IMR-90 (cell line): ENCODE measurements around the gene PPP1R12C.

ENCODE experiments used
- FOS ChIP-seq: fragments of 150-350 bp; IDR thresholded peaks from 2 replicates; pipeline ENCODE4 v1.6.1; 2016; ENCODE audit warnings: low read depth, low read length
- MAFK ChIP-seq: IDR thresholded peaks from 2 replicates; pipeline ENCODE4 v1.6.1; 2012; ENCODE audit warnings: low read depth, low read length, improper control_type of control experiment
- POLR2A ChIP-seq: IDR thresholded peaks from 2 replicates; pipeline ENCODE4 v1.6.1; 2012; ENCODE audit warnings: mild to moderate bottlenecking, low read depth, low read length
- RAD21 ChIP-seq: IDR thresholded peaks from 2 replicates; pipeline ENCODE4 v1.6.1; 2012; ENCODE audit warnings: low read length, improper control_type of control experiment
- RFX5 ChIP-seq: IDR thresholded peaks from 2 replicates; pipeline ENCODE4 v1.8.0; 2012; ENCODE audit warnings: low read depth, mild to moderate bottlenecking, low read length, moderate library complexity
- SMC3 ChIP-seq: fragments of 150-350 bp; IDR thresholded peaks from 2 replicates; pipeline ENCODE4 v1.6.1; 2016; ENCODE audit warnings: low read depth, mild to moderate bottlenecking, antibody characterized with exemption, low read length, moderate library complexity
- TF ChIP-seq, protein P1 (sequence below): conservative IDR thresholded peaks from 2 replicates; pipeline ENCODE4 v1.5.1; 2012; ENCODE audit warnings: mild to moderate bottlenecking, low read depth, low read length, improper control_type of control experiment
- TF ChIP-seq, protein P2 (sequence below): fragments of 150-350 bp; IDR thresholded peaks from 2 replicates; pipeline ENCODE4 v1.6.1; 2017; ENCODE audit warnings: mild to moderate bottlenecking, antibody characterized with exemption, low read length, low read depth

DNA sequence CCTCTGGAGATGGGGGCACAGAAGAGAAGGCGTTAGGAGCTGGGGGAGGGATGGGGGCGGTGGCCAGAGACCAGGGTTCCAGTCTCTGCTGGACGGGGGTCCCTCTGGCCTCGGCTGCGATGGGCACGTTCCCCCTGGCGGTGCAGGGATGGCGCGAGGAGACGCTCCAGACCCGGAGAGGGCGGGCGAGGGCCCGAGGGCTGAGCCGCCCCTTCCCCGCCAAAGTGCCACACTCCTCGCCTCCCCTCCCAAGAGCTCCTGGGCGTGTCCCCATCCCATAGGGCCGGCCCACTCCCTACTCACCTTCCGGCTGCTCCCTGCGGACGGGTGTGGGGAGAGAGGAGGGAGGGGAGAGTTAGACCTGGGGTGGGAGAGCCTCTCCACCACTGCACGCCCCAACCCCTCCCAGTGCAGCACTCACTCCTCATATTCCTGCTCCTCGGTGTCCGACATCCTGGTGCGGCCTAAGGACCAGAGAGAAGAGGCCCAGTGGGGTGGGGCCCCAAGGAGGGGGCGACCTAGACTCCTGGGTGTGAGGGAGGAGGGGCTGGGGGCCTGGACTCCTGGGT is 29.4 kb upstream of the PPP1R12C start:
- TF ChIP-seq, protein P1, sequence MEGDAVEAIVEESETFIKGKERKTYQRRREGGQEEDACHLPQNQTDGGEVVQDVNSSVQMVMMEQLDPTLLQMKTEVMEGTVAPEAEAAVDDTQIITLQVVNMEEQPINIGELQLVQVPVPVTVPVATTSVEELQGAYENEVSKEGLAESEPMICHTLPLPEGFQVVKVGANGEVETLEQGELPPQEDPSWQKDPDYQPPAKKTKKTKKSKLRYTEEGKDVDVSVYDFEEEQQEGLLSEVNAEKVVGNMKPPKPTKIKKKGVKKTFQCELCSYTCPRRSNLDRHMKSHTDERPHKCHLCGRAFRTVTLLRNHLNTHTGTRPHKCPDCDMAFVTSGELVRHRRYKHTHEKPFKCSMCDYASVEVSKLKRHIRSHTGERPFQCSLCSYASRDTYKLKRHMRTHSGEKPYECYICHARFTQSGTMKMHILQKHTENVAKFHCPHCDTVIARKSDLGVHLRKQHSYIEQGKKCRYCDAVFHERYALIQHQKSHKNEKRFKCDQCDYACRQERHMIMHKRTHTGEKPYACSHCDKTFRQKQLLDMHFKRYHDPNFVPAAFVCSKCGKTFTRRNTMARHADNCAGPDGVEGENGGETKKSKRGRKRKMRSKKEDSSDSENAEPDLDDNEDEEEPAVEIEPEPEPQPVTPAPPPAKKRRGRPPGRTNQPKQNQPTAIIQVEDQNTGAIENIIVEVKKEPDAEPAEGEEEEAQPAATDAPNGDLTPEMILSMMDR: no peak
- TF ChIP-seq, protein P2, sequence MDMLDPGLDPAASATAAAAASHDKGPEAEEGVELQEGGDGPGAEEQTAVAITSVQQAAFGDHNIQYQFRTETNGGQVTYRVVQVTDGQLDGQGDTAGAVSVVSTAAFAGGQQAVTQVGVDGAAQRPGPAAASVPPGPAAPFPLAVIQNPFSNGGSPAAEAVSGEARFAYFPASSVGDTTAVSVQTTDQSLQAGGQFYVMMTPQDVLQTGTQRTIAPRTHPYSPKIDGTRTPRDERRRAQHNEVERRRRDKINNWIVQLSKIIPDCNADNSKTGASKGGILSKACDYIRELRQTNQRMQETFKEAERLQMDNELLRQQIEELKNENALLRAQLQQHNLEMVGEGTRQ: no peak
- TF ChIP-seq SMC3 (no peak), POLR2A (no peak), MAFK (no peak), RAD21 (no peak), RFX5 (no peak), FOS (no peak)
